Mesenchymal stem cell (in vitro differentiated cells and primary cell): ENCODE measurements around the gene KRTAP5-1.

Experiments
- DNase-seq: peaks from one replicate; pipeline ENCODE4 v3.0.0-alpha.2; 2013
- H2AFZ ChIP-seq: one replicate; pipeline ENCODE4 v1.6.1; 2013; ENCODE audit warnings: low read depth, mild to moderate bottlenecking, control low read depth, inconsistent platforms, low read length, moderate library complexity
- H2AK5ac ChIP-seq: 2 replicates; pipeline ENCODE4 v1.6.1; 2013; ENCODE audit warnings: low read length, moderate library complexity, mild to moderate bottlenecking, inconsistent platforms; ENCODE audit not compliant: severe bottlenecking
- H2BK120ac ChIP-seq: one replicate; pipeline ENCODE4 v1.6.1; 2013; ENCODE audit warnings: low read depth, mild to moderate bottlenecking, inconsistent platforms, low read length, moderate library complexity
- H2BK12ac ChIP-seq, 2 experiments: one replicate each; pipeline ENCODE4 v1.6.1; 2013; ENCODE audit warnings: inconsistent platforms in 2 of 2, low read length in 2 of 2, mild to moderate bottlenecking in 2 of 2, moderate library complexity in 2 of 2, control low read depth in 1 of 2
- H2BK15ac ChIP-seq: one replicate; pipeline ENCODE4 v1.6.1; 2013; ENCODE audit warnings: mild to moderate bottlenecking, low read depth, inconsistent platforms; ENCODE audit not compliant: poor library complexity, severe bottlenecking
- H2BK5ac ChIP-seq: 2 replicates; pipeline ENCODE4 v1.6.1; 2013; ENCODE audit warnings: low read depth, mild to moderate bottlenecking, low read length, control low read depth, inconsistent platforms; ENCODE audit not compliant: poor library complexity, severe bottlenecking
- H3K14ac ChIP-seq, 2 experiments: one replicate each; pipeline ENCODE4 v1.6.1; 2013; ENCODE audit warnings: inconsistent platforms in 2 of 2, low read length in 2 of 2, control low read depth in 1 of 2, mild to moderate bottlenecking in 1 of 2, moderate library complexity in 1 of 2
- H3K18ac ChIP-seq, 2 experiments: one replicate each; pipeline ENCODE4 v1.6.1; 2013; ENCODE audit warnings: inconsistent platforms in 2 of 2, low read length in 2 of 2, control low read depth in 1 of 2, low read depth in 1 of 2, mild to moderate bottlenecking in 1 of 2
- H3K23ac ChIP-seq, 2 experiments: one replicate each; pipeline ENCODE4 v1.6.1; 2013; ENCODE audit warnings: inconsistent platforms in 2 of 2, low read length in 2 of 2, mild to moderate bottlenecking in 2 of 2, moderate library complexity in 2 of 2, control low read depth in 1 of 2
- H3K27ac ChIP-seq: 2 replicates; pipeline ENCODE4 v1.5.1; 2013; ENCODE audit warnings: mild to moderate bottlenecking, moderate library complexity, low read length, control low read depth, inconsistent platforms; ENCODE audit not compliant: poor library complexity, severe bottlenecking
- H3K27me3 ChIP-seq, 2 experiments: 2 replicates each; pipeline versions ENCODE4 v1.6.1 to v1.7.0; 2013; ENCODE audit warnings: low read length in 2 of 2, mild to moderate bottlenecking in 2 of 2, moderate library complexity in 2 of 2, control low read depth in 1 of 2, inconsistent platforms in 1 of 2; ENCODE audit not compliant: control insufficient read depth in 1 of 2, insufficient read depth in 1 of 2
- H3K36me3 ChIP-seq, 2 experiments: 2 replicates each; pipeline versions ENCODE4 v1.6.1 to v1.7.0; 2013; ENCODE audit warnings: low read length in 2 of 2, control low read depth in 1 of 2, inconsistent platforms in 1 of 2, low read depth in 1 of 2, mild to moderate bottlenecking in 1 of 2; ENCODE audit not compliant: insufficient read depth in 2 of 2, control insufficient read depth in 1 of 2
- H3K4ac ChIP-seq, 2 experiments: one replicate each; pipeline ENCODE4 v1.6.1; 2013; ENCODE audit warnings: inconsistent platforms in 2 of 2, low read length in 2 of 2, mild to moderate bottlenecking in 2 of 2, moderate library complexity in 2 of 2, control low read depth in 1 of 2, low read depth in 1 of 2
- H3K4me1 ChIP-seq: 2 replicates; pipeline ENCODE4 v1.6.1; 2013; ENCODE audit warnings: low read depth, low read length, control low read depth; ENCODE audit not compliant: control insufficient read depth, insufficient read depth
- H3K4me2 ChIP-seq: 2 replicates; pipeline ENCODE4 v1.6.1; 2013; ENCODE audit warnings: low read length, mild to moderate bottlenecking, inconsistent platforms; ENCODE audit not compliant: poor library complexity, severe bottlenecking
- H3K4me3 ChIP-seq, 2 experiments: 2 replicates each; pipeline versions ENCODE4 v1.5.1 to v1.7.0; 2013; ENCODE audit warnings: low read length in 2 of 2, mild to moderate bottlenecking in 2 of 2, control low read depth in 1 of 2, low read depth in 1 of 2; ENCODE audit not compliant: insufficient read depth in 1 of 2
- H3K79me1 ChIP-seq: replicated peaks from 2 replicates; pipeline ENCODE4 v1.6.1; 2013; ENCODE audit warnings: mild to moderate bottlenecking, control low read depth, low read length, inconsistent platforms; ENCODE audit not compliant: poor library complexity, severe bottlenecking
- H3K9ac ChIP-seq: 2 replicates; pipeline ENCODE4 v1.7.0; 2013; ENCODE audit warnings: mild to moderate bottlenecking, low read length, moderate library complexity
- H3K9me3 ChIP-seq: 2 replicates; pipeline ENCODE4 v1.7.0; 2013; ENCODE audit warnings: mild to moderate bottlenecking, low read length; ENCODE audit not compliant: control insufficient read depth
- H4K8ac ChIP-seq: one replicate; pipeline ENCODE4 v1.6.1; 2013; ENCODE audit warnings: inconsistent platforms, mild to moderate bottlenecking, low read length, moderate library complexity
- H4K91ac ChIP-seq: one replicate; pipeline ENCODE4 v1.6.1; 2013; ENCODE audit warnings: mild to moderate bottlenecking, low read length, inconsistent platforms
- WGBS: methylation state at CpG from one replicate; pipeline ENCODE4 v1.1.7; 2013; ENCODE audit warnings: mixed read lengths; 5-methylcytosine and 5-hydroxymethylcytosine counted together

The KRTAP5-1 gene

DNA sequence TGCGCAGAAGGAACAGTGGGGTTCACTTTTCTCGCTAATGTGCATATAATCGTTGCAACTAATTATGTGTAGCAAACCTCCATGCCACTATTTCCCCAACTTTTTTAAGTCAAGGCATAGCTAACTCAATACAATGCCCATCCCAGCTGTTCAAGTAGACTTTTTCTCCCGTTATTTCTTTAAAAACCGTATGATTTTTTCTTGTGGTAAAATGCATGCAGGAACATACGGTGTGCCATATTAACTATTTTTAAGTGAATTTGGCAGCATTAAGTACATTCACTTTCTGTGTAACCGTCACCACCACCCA, 10.2 kb downstream of the KRTAP5-1 start:
- Histone ChIP-seq H2BK120ac (no peak overlapping the region), H4K91ac (no peak overlapping the region), H3K18ac (no peak overlapping the region), H3K23ac (no peak overlapping the region), H3K27me3 (peaks cover 26 to 58% of the 10 kb centered on the region in 2 experiments), H2BK5ac (no peak overlapping the region), H3K9me3 (peaks cover 12% of the 10 kb centered on the region), H3K4me3 (no peak overlapping the region), H2BK12ac (no peak overlapping the region), H2AFZ (no peak overlapping the region), H4K8ac (no peak overlapping the region), H3K14ac (no peak overlapping the region), H2AK5ac (no peak overlapping the region), H3K4me2 (no peak overlapping the region), H3K36me3 (no peaks in the 10 kb centered on the region), H2BK15ac (no peak overlapping the region), H3K9ac (no peak overlapping the region), H3K79me1 (peaks cover 6% of the 10 kb centered on the region), H3K4ac (no peak overlapping the region), H3K27ac (no peak overlapping the region), H3K4me1 (peaks cover 30% of the 10 kb centered on the region)
- no peak for DNase-seq
- 34% methylated on average over 5 of the region's 7 CpGs for WGBS

DNA sequence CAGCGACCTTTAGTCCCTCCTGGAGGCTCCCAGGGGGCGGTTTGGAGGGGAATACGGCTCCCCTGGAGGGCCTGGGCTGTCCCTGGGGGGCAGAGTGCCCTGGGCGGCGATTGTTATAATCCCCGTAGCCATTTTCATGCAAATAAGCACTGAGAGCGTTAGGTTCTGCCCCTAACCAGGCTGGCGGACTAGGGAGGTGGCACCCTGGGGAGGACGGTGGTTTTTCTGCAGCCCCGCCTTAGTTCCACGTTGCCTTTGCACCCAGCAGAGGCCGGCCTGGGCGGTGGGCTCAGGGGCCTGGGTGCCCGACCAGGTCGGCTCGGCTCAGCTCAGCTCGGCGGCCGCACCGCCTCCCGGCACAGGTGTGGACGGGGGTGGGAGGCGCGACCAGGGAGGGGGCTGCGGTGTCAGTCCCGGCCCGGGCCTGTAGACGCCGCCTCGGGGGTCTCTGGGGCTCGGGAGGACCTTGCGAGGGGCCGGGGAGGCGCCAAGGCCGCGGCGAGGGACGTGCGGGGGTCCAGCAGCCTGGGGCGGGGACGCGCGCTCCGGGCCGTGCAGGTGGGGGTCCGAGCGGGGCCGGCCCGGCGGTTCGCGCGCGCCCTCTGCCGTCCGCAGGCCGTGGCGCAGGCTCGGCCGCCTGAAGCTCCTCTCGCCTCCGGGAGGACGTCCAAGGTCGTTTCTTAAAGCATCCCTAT, 10.7 kb downstream of the KRTAP5-1 start:
- peak; percentile 25 for DNase-seq
- under 1% methylated on average over 53 of the region's 64 CpGs for WGBS
- peaks cover 12% of the 10 kb centered on the region for H3K9me3 ChIP-seq

DNA sequence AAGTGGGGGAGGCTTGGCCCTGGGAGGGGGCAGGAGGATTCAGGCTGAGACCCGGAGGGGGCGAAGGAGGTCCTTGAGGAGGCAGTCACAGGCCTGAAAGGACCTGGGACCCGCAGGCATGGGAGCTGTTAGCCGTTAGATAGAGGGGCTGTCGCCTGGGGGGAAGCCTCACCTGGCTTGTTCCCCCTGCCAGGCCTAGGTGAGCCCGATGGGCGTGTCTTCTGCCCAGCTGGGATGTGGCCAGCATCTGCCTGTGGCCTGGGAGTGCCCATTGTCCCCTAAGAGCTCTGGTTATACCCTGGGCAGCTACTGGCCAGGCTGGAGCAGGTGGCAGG, 11.2 kb downstream of the KRTAP5-1 start:
- H2BK15ac ChIP-seq, result no peak overlapping the region
- no peak overlapping the region for H3K9ac ChIP-seq
- no peak overlapping the region for H2AFZ ChIP-seq
- H3K79me1 ChIP-seq, result peaks cover 8% of the 10 kb centered on the region
- no peak overlapping the region for H3K27ac ChIP-seq
- 3% methylated on average over 7 of the region's 7 CpGs for WGBS
- peaks cover 10% of the 10 kb centered on the region for H3K9me3 ChIP-seq
- H3K36me3 ChIP-seq, result peaks cover 0 to 6% of the 10 kb centered on the region in 2 experiments
- peaks cover 34% of the 10 kb centered on the region for H3K4me1 ChIP-seq
- H2AK5ac ChIP-seq, result no peak overlapping the region
- peaks cover 26 to 66% of the 10 kb centered on the region in 2 experiments for H3K27me3 ChIP-seq
- H4K8ac ChIP-seq, result no peak overlapping the region
- no peak overlapping the region for H2BK120ac ChIP-seq
- H2BK12ac ChIP-seq, result no peak overlapping the region
- H3K18ac ChIP-seq, result no peak overlapping the region
- peak overlapping the region; percentile 84 for H3K4me2 ChIP-seq
- no peak overlapping the region for H3K4ac ChIP-seq
- H2BK5ac ChIP-seq, result no peak overlapping the region
- H3K4me3 ChIP-seq, result no peak overlapping the region
- H3K23ac ChIP-seq, result no peak overlapping the region
- no peak overlapping the region for H4K91ac ChIP-seq
- no peak for DNase-seq
- H3K14ac ChIP-seq, result no peak overlapping the region

More for the DNA sequence above, 10.7 kb downstream of the KRTAP5-1 start:
- H3K4me2 ChIP-seq, result peak overlapping the region; percentile 84
- no peak overlapping the region for H3K9ac ChIP-seq
- H2AFZ ChIP-seq, result peak overlapping the region; percentile 32
- no peak overlapping the region for H3K4ac ChIP-seq
- no peak overlapping the region for H3K27ac ChIP-seq
- H4K91ac ChIP-seq, result no peak overlapping the region
- H3K36me3 ChIP-seq, result peaks cover 0 to 2% of the 10 kb centered on the region in 2 experiments
- no peak overlapping the region for H3K23ac ChIP-seq
- peaks cover 32% of the 10 kb centered on the region for H3K4me1 ChIP-seq
- no peak overlapping the region for H2BK15ac ChIP-seq
- H3K79me1 ChIP-seq, result peaks cover 7% of the 10 kb centered on the region
- no peak overlapping the region for H2AK5ac ChIP-seq
- H2BK5ac ChIP-seq, result no peak overlapping the region
- peak overlapping the region in 1 of 2 experiments; percentile 40 for H3K4me3 ChIP-seq
- H3K27me3 ChIP-seq, result peaks cover 26 to 63% of the 10 kb centered on the region in 2 experiments
- H3K18ac ChIP-seq, result no peak overlapping the region
- no peak overlapping the region for H2BK12ac ChIP-seq
- H3K14ac ChIP-seq, result no peak overlapping the region
- no peak overlapping the region for H4K8ac ChIP-seq
- no peak overlapping the region for H2BK120ac ChIP-seq

DNA sequence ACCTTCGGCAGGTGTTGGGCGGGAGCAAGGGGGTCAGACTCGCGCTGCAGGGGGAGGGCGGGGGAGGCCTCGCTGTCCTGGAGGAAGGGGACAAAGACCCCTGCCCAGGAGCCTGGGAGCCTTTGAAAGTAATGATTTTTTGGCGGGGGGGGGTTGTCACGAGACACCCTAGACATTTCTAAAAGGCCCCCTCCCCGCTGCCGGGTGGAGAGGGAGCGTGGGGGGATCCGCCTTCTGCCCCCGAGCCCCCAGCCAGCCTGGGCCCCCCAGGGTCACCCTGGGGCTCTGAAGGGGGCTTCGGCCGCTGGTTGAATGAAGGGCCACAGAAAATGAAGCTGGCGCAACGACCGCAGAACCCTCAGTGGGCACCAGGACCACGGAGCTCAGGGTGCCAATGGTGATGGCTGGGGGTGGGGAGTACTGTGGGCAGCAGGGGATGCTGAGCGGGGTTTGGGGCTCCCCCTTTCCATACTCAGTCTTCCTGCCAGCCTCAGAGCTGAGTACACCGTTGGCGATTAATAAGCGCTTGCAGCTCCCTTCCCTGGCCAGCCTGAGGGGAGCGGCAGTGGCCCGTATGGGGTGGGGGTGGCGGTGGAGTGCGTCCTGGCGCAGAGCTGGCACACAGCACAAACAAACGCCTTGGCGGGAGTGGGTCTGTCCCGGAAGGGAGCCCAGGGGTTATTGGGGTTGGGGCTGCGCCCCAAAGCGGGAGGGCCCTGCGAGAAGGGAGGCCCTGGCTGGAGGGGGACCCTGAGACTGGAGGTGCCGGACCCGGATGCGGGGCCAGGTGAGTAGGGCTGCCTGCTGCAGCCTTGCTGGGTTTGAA, 11.8 kb downstream of the KRTAP5-1 start:
- Histone ChIP-seq H2BK120ac (no peak overlapping the region), H3K18ac (no peak overlapping the region), H3K4me2 (peak overlapping the region; percentile 90), H2BK12ac (no peak overlapping the region), H2AFZ (no peak overlapping the region), H4K91ac (no peak overlapping the region), H3K27me3 (peaks cover 26 to 63% of the 10 kb centered on the region in 2 experiments), H3K36me3 (peaks cover 0 to 12% of the 10 kb centered on the region in 2 experiments), H3K9me3 (peaks cover 4% of the 10 kb centered on the region), H4K8ac (no peak overlapping the region), H3K9ac (no peak overlapping the region), H3K27ac (no peak overlapping the region), H3K4ac (no peak overlapping the region), H3K79me1 (peaks cover 12% of the 10 kb centered on the region), H3K4me3 (peak overlapping the region in 1 of 2 experiments; percentile 70), H3K14ac (no peak overlapping the region), H2BK15ac (no peak overlapping the region), H2AK5ac (no peak overlapping the region), H2BK5ac (no peak overlapping the region), H3K4me1 (peaks cover 38% of the 10 kb centered on the region), H3K23ac (no peak overlapping the region)
- WGBS, result 15% methylated on average over 35 of the region's 37 CpGs
- DNase-seq, result no peak
